Measurements from ENCODE around the gene ARL11.

The ARL11 gene

DNA sequence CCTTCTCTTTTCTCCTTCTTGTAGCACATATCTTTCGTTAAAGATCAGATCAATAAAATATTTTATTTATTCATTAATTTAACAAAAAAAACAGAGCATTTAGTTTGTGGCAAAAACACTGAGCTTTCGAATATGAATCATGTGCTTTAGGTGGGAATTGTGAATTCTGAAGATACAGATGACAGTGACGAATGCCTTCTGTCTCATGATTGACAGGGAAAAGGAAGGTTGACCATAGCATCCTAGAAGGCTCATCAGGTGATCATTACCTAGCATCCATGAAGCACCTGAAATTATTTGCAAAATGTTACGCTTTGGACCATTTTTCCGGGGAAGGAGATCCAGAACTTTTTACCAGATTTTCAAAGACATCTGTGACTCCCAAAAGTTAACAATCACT, 3.8 kb downstream of the ARL11 start:
- ATAC-seq = no peak
- no peak for DNase-seq
- no peaks in the 10 kb centered on the region for H3K27me3 Mint-ChIP-seq
- no peak overlapping the region for H3K4me3 Mint-ChIP-seq
- H3K4me1 Mint-ChIP-seq = peaks cover 35% of the 10 kb centered on the region
- H3K9me3 Mint-ChIP-seq = no peaks in the 10 kb centered on the region
- H3K27ac Mint-ChIP-seq = no peak overlapping the region

DNA sequence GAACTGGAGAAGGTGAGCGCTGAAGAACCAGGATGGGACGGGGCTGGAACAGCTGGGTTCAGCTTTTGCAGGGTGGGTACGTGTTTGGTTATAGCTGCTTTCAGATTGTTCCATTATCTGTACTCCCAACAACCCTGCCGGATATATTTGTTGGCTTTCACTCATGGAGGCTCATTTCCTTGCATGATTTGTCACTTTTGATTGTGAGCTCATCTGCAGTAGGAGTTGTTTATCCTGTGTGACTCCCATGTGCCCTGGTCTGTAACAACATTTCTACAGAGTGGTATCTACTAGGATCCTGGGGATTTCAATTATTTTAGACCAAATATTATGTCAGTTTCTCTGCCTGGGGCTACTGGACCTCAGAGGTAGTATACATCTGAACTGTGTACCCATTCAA, 5.4 kb downstream of the ARL11 start:
- Mint-ChIP-seq H3K9me3 (no peaks in the 10 kb centered on the region), H3K27me3 (no peaks in the 10 kb centered on the region)

DNA sequence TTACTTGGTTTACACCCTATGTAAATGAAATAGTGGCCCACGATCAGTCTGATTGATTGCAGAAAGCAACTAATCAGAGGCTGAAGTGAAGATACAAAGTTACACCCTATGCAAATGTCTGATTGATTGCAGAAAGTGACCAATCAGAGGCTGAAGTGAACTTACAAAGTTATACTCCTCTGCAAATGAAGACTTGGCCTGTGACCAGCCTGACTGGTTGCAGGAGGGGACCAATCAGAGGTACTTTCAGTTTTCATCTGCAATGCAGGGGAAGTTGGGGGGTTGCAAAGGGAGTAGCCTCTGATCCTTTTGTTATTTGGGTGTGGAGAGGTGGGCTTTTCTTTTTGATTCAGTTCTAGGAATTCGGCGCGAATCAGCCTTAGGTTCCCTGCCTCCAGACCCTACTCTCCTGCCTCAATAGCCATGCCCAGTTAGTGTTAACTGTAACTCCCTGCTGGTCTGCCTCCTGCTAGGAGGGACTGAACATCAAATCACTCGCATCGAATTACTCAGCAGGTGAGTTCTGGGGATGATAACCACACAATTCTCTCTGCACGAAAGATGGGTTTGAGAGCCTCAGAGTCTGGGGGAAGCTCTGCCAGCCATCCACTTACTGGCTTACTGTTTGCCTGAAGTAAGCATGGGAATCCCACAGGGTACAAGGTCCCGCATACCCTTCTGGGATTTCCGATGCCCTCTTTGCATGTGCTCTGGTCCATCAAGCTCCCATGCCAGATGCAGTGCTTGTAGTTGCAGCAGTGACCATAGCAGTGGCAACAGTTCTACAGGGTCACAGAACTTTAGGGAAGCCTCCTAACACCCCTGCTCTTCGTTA, 7.5 kb downstream of the ARL11 start:
- no peaks in the 10 kb centered on the region for H3K27me3 Mint-ChIP-seq
- peak; percentile 87 for ATAC-seq
- H3K27ac Mint-ChIP-seq = peak overlapping the region in 1 of 2 donors; percentile 29
- peak overlapping the region; percentile 68 to 70 for H3K4me3 Mint-ChIP-seq
- DNase-seq = peak; percentile 28 to 50
- no peaks in the 10 kb centered on the region for H3K9me3 Mint-ChIP-seq
- peaks cover 20% of the 10 kb centered on the region for H3K4me1 Mint-ChIP-seq

More for the DNA sequence above, 5.4 kb downstream of the ARL11 start:
- H3K4me3 Mint-ChIP-seq = no peak overlapping the region
- ATAC-seq (no peak), DNase-seq (no peak)
- H3K27ac Mint-ChIP-seq = no peak overlapping the region
- H3K4me1 Mint-ChIP-seq = peaks cover 25% of the 10 kb centered on the region

DNA sequence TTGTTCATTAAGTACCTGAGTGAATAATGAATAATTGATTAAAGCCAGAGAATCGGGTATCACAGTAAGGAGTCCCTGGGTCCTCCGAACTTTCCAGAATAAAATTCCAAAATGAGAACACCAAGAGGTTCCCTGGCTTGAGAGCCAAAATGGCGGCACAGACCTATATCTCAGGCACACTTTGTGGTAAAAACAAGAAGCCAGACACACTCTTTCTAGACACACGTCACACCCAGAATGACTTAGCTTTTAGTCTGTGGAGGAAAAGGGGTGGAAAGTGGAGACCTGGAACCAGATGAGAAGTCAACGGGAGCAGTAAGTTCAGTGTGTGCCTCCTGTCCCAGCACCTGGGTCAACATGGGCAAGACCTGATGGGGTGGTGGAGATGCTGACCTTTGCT, 8.4 kb downstream of the ARL11 start:
- Mint-ChIP-seq H3K4me3 (peak overlapping the region; percentile 68 to 70), H3K27me3 (no peaks in the 10 kb centered on the region), H3K4me1 (peaks cover 20% of the 10 kb centered on the region), H3K9me3 (no peaks in the 10 kb centered on the region), H3K27ac (no peak overlapping the region)
- DNase-seq (no peak), ATAC-seq (no peak)

GRCh38 chr13:49638030-49638743, 9.9 kb downstream of the ARL11 start:
- Mint-ChIP-seq H3K9me3 (no peaks in the 10 kb centered on the region), H3K4me1 (peaks cover 20% of the 10 kb centered on the region), H3K4me3 (no peak overlapping the region), H3K27me3 (no peaks in the 10 kb centered on the region), H3K27ac (peak overlapping the region in 1 of 2 donors; percentile 80)
- no peak for ATAC-seq
- no peak for DNase-seq

DNA sequence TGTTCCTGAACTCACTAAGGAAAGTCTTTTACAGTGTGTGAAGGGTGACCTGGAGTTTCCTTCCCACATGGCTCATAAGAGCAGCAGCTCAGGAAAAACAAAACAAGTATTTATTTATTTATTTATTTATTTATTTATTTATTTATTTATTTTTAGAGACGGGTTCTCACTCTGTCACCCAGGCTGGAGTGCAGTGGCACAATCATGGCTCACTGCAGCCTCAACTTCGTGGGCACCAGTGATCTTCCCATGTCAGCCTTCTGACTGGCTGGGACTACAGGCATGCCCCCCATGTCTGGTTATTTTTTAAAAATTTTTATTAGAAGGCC, 10.4 kb downstream of the ARL11 start:
- Mint-ChIP-seq H3K4me1 (peaks cover 20% of the 10 kb centered on the region), H3K27ac (peak overlapping the region in 1 of 2 donors; percentile 80), H3K27me3 (no peaks in the 10 kb centered on the region), H3K4me3 (no peak overlapping the region), H3K9me3 (no peaks in the 10 kb centered on the region)
- ATAC-seq (no peak), DNase-seq (no peak)

DNA sequence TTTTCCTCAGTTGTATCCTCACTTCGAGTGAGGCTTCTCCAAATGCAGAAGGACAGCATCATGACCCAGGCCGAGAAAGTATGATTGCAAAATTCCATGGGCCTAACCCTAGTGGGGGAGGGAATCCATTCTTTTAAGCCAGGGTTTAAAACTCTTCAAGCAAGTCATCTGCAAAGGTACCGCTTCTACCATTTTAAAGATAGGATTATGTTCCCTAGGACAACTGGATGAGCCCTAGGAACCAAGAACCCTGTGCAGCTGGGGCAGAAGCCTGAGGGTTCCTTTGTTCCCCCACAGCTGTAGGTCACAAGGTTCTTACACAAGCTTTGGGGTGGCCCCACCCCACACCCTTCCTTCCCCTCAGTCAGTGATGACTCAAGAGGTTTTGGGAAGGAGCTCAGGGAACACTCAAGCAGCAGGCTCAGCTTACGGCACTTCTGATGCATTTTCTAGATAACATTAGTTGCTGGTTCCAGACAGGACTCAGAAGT, 13.5 kb downstream of the ARL11 start:
- Mint-ChIP-seq H3K4me3 (no peak overlapping the region), H3K4me1 (peaks cover 6% of the 10 kb centered on the region), H3K27ac (no peak overlapping the region), H3K27me3 (no peaks in the 10 kb centered on the region), H3K9me3 (no peaks in the 10 kb centered on the region)
- no peak for ATAC-seq
- DNase-seq = no peak

- Mint-ChIP-seq H3K27ac (peak overlapping the region; percentile 60 to 64), H3K4me1 (peaks cover 6% of the 10 kb centered on the region), H3K4me3 (no peak overlapping the region), H3K27me3 (no peaks in the 10 kb centered on the region), H3K9me3 (no peaks in the 10 kb centered on the region)
- DNase-seq (no peak), ATAC-seq (no peak)
Observed at GRCh38 chr13:49643035-49643646, 14.8 kb downstream of the ARL11 start.

DNA sequence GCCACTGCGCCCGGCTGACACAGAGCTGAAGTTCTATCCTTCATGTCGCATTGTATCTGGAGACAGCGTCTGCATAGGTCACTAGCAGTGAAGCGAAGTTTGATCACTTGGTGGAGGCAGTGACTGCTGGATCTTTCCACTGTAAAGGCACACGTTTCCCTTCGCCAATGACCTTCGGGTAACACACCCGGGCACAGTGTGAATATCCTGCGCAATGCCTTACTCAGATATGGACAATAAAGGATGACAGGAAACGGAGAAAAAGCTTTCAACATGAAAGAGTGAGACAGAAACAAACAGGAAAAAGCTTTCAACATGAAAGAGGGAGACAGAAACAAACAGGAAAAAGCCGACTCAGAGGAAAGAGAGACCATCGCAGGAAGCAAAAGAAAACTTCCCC, 17.1 kb downstream of the ARL11 start:
- Mint-ChIP-seq H3K9me3 (no peaks in the 10 kb centered on the region), H3K27ac (peak overlapping the region in 1 of 2 donors; percentile 3), H3K4me1 (peaks cover 6% of the 10 kb centered on the region), H3K27me3 (no peaks in the 10 kb centered on the region), H3K4me3 (no peak overlapping the region)
- ATAC-seq = no peak
- no peak for DNase-seq

DNA sequence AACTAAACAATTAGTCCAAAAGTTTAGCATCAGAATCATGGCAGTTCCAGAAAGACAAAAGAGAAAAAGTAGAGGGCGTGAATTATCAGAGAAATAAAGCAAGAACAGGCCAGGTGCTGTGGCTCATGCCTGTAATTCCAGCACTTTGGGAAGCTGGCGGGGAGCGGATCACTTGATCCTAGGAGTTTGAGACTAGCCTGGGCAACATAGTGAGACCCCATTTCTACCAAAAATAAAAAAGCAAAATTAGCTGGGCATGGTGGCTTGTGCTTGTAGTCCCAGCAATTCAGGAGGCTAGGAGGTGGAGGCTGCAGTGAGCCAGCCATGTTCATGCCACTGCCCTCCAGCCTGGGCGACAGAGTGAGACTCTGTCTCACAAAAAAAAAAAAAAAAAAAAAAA, 18.4 kb downstream of the ARL11 start:
- no peaks in the 10 kb centered on the region for H3K9me3 Mint-ChIP-seq
- DNase-seq = no peak
- no peaks in the 10 kb centered on the region for H3K27me3 Mint-ChIP-seq
- H3K4me1 Mint-ChIP-seq = peaks cover 6% of the 10 kb centered on the region
- H3K4me3 Mint-ChIP-seq = no peak overlapping the region
- ATAC-seq = no peak
- no peak overlapping the region for H3K27ac Mint-ChIP-seq

DNA sequence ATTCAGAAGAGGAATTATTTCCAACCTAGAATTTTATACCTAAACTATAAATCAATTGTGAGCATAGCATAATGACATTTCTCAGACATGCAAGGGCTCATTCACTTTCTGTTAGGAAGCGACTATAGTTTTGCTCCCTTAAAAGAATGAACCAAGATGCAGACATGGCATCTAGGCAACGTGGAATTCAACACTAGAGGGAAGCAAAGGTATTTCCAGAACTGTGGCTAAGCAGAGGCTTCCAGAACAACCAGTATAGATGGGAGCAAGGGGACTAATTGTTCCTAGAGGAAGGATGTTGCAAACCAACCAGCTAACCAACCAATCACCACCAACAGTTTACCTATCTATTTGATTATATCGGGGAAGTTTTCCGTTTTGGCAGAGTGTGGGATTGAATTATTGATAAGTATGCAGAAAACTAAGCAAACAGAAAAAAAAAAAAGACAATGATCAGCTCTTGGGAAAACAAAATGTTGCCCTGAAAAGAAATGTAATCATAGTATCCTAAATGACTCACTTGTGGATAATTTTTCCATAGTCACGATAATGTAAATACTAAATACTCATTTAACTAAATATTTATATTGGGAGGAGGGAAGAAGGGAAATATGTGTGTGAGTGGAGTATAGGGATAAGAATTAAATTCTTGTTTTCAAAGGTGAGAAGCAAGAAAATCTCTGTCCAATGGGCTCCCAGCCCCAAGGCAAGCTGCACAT, 21.1 kb downstream of the ARL11 start:
- no peak for DNase-seq
- Mint-ChIP-seq H3K27ac (no peak overlapping the region), H3K9me3 (no peaks in the 10 kb centered on the region), H3K4me1 (peaks cover 6% of the 10 kb centered on the region), H3K4me3 (no peak overlapping the region), H3K27me3 (no peaks in the 10 kb centered on the region)
- ATAC-seq = no peak

- H3K27me3 Mint-ChIP-seq = no peaks in the 10 kb centered on the region
- DNase-seq = no peak
- no peak overlapping the region for H3K4me3 Mint-ChIP-seq
- H3K9me3 Mint-ChIP-seq = no peaks in the 10 kb centered on the region
- no peak for ATAC-seq
- peaks cover 6% of the 10 kb centered on the region for H3K4me1 Mint-ChIP-seq
- no peak overlapping the region for H3K27ac Mint-ChIP-seq
Observed at GRCh38 chr13:49649963-49650312, 21.6 kb downstream of the ARL11 start.

DNA sequence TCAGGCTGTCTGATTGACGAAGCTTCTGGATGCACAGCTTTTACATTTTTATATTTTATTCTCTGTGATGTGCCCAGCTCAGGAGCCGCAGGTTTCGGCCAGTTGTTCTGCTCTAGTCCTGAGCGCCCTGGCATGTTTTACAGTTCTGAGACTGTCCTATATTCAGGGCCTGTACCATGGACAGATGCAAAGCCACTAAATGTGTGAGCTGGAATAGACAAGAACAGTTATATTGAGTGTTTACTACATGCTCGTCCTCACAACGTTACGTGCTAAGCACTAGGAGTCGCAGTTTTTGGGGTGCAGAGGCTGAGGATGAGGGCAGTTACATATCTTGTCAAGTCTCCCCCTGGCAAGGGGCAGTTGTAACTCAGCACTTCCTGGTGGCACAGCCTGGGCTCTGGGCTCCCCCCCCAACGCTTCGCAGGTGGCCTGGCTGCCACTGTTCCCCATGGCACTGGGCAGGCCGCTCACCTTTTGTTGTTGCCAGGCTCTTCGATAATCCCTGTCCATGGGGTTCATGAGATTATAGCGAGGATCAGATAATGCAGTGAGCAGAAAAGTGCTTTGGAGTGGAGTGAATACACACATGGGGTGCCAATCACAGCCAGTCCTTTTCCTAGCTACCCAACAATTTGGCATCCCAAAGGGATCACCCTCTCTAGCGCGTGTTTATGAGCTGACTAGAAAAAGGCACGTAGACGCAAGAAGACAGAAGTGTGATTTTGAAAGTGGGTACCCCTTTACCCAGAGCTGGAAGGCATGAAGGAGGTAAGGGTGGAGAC, 23.5 kb downstream of the ARL11 start:
- no peak for DNase-seq
- H3K9me3 Mint-ChIP-seq = no peaks in the 10 kb centered on the region

DNA sequence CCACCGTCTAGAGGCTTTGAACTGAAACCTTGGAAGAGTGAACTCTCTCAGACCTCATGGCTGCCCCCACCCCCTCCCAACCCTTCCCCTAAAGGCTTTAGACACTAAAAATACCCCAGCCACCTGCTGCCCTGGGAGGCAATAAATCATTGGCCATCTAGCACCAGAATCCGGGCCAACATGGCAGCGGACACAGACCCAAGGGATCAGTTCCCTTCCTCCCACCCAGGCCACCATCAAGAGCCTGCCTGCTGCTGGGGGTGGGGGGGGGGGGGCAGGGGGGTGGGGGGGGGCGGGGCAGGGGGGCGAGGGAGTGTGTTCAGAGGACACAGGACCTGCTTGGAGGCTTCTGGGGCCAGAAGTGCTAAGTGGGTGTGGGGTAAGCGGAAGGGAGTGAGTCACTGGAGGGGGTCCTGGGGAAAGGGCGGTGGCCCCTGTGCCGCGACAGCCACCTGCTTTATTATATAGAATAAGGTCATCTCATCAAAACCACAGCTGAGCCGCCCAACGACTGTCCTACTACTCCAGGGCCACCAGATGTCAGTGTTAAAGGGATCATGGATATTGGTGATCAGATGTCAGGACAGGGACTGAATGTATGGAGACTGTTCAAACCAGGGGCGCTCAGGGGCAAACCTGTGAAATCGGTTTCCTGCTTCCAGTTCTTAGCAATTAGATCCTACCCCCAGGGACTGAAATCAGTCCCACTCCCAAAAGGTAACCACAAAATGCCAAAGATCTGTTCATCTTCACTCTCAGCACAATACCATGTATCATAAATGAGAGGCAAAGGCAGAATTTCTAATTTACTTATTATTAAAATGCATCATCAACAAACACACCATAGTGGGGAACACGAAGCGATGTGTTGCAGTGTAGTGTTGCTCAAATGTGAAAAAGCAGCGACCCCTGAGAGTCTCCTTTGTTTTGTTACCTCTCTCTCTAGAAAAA, 24.3 kb downstream of the ARL11 start:
- H3K9me3 Mint-ChIP-seq = no peaks in the 10 kb centered on the region
- no peak overlapping the region for H3K4me3 Mint-ChIP-seq
- ATAC-seq = peak; percentile 87
- no peaks in the 10 kb centered on the region for H3K4me1 Mint-ChIP-seq
- H3K27me3 Mint-ChIP-seq = no peaks in the 10 kb centered on the region
- DNase-seq = peak in 1 of 2 donors; percentile 36
- H3K27ac Mint-ChIP-seq = no peak overlapping the region

More for the DNA sequence above, 23.5 kb downstream of the ARL11 start:
- no peaks in the 10 kb centered on the region for H3K27me3 Mint-ChIP-seq
- ATAC-seq = no peak
- no peaks in the 10 kb centered on the region for H3K4me1 Mint-ChIP-seq
- H3K27ac Mint-ChIP-seq = no peak overlapping the region
- no peak overlapping the region for H3K4me3 Mint-ChIP-seq

Data from stimulated activated naive CD8-positive, alpha-beta T cell treated with anti-CD3 and anti-CD28 coated beads, Interleukin-15, amount 100 ng/mL, for 72 hours (primary cell).